ENCODE measurements around the gene SMYD2. TPM values are rescaled to one million over a fixed set of nuclear protein-coding genes. Genes with fewer than 3 reads are reported as not detected.

SMYD2 gene
- total RNA-seq, 1 experiment from 2014 or later: 25.8 TPM

DNA sequence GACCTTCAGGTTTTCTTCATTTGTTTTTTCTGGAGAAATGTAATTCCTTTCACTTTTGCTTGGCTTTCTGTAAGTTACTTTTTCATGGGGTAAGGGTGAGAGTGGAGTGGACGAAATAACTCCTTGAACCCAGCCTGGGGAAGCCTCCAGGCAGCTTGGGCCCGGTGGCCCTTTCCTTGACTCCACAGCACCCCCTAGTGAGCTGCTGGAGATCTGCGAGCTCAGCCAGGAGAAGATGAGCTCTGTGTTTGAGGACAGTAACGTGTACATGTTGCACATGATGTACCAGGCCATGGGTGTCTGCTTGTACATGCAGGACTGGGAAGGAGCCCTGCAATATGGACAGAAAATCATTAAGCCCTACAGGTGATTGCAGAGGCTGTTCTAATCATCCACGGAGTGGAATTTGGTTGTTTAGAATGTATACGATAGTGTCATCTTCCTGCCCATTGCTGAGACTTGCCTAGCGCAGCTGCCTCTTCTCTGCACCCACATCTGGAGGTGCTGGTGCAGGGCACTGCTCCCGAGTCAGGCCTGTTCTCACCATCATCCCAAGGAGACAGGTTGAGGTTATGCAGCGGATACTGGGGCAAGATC is 51.0 kb downstream of the SMYD2 start:
- DNase-seq (ENCODE audit: low spot score): peak; percentile 72
- BruUV-seq (replicated peaks): no TSS peak

DNA sequence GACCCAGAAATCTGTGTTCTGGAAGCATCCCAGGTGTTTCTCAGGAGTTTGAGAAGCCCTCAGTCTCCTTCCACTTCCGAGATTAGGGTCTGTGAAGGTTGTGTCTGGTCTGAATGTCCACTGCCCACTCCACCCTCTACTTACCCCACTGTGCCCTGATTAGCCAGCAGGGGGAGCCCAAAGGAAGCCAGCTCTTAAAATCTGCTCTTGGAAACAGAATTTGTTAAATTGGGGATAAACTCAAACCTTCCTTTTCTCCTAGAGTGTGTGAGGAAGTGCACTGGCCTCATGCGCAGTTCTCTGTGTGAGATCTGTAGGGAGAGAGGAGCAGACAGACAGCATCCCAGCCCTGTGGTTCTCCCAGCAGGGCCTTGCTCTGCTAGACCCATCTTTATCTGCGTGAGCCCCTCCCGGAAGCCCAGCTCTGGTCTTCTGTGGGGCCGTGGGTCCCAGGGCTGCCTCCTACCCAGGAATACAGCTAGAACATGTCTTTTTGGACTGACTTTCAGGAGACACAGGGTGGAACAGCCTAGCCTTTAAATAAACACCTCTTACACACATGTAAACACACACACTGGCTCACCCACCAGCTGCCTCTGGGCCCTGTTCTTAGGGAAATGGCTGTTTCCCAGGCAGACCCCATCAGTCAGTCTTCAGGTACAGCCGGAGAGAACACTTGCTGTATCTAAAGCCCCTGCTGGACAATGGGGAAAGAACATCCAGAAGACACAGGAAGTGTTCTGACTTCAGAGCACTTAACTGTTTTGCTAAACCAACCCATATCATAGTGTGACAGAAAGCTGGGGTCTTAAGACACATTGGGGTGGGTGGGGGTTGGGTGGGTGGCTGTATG is 52.2 kb downstream of the SMYD2 start:
- peak; percentile 73 for DNase-seq (ENCODE audit: low spot score)
- Histone ChIP-seq H3K27me3 (replicated peaks; ENCODE audit: insufficient read depth, low read depth, low read length, poor library complexity) (no peaks in the 10 kb centered on the region), H3K27ac (ENCODE audit: low read depth, low read length, poor library complexity, severe bottlenecking) (peak overlapping the region; percentile 44)

More for the DNA sequence above, 51.0 kb downstream of the SMYD2 start:
- intact Hi-C loops (cut with micrococcal nuclease; ENCODE audit: unreplicated experiment): loop anchor here (5.0 kb wide), 1 partner anchor 270 kb away; the partner anchor contains the start of gene CENPF
- ChIA-PET CTCF (interaction anchor here (0.5 to 3.3 kb wide), 19 partner anchors 10 to 317 kb away, joined by 3 to 62 read pairs (median 5); partner anchors contain the start of genes CENPF and PTPN14), POLR2A (ENCODE audit: low non-redundant PET) (interaction anchor here (0.5 kb wide), 1 partner anchor 71 kb away, joined by 4 read pairs; no protein-coding TSS in a partner anchor)
- Histone ChIP-seq H3K4me3 (ENCODE audit: low read depth, low read length, poor library complexity, severe bottlenecking) (no peak overlapping the region), H3K4me1 (ENCODE audit: insufficient read depth, low read length, poor library complexity, severe bottlenecking) (peaks cover 27% of the 10 kb centered on the region), H3K27me3 (replicated peaks; ENCODE audit: insufficient read depth, low read depth, low read length, poor library complexity) (no peaks in the 10 kb centered on the region), H3K36me3 (ENCODE audit: insufficient read depth, low read length, poor library complexity, severe bottlenecking) (peaks cover 4% of the 10 kb centered on the region), H3K9me3 (ENCODE audit: low read depth, low read length, poor library complexity, severe bottlenecking) (no peaks in the 10 kb centered on the region), H3K27ac (ENCODE audit: low read depth, low read length, poor library complexity, severe bottlenecking) (no peak overlapping the region)
- no peak for TF ChIP-seq EZH2 (IDR thresholded peaks at IDR 0.05; ENCODE audit: borderline replicate concordance, low read depth, low read length, poor library complexity, severe bottlenecking)
- TF ChIP-seq, protein P1, sequence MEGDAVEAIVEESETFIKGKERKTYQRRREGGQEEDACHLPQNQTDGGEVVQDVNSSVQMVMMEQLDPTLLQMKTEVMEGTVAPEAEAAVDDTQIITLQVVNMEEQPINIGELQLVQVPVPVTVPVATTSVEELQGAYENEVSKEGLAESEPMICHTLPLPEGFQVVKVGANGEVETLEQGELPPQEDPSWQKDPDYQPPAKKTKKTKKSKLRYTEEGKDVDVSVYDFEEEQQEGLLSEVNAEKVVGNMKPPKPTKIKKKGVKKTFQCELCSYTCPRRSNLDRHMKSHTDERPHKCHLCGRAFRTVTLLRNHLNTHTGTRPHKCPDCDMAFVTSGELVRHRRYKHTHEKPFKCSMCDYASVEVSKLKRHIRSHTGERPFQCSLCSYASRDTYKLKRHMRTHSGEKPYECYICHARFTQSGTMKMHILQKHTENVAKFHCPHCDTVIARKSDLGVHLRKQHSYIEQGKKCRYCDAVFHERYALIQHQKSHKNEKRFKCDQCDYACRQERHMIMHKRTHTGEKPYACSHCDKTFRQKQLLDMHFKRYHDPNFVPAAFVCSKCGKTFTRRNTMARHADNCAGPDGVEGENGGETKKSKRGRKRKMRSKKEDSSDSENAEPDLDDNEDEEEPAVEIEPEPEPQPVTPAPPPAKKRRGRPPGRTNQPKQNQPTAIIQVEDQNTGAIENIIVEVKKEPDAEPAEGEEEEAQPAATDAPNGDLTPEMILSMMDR (conservative IDR thresholded peaks at IDR 0.05; ENCODE audit: low read depth, low read length): peak; percentile 92

DNA sequence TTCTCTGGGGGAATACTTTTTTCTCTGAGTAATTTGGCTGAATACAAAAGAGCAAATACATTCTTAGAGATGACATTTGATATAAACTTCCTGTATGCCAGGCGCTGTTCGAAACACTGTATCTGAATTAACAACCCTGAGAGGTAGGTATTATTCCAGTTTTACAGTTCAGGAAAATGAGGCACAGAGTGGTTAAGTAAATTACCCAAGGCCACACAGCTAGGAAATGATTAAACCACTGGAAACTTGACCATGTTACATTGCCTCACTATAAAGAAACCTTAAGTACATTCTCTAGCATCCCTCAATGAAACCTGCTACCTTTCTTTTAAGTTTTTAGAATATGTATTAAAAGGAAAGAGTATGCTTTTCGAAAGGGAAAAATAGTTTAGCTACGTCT is 54.6 kb downstream of the SMYD2 start:
- Histone ChIP-seq H3K4me1 (ENCODE audit: insufficient read depth, low read length, poor library complexity, severe bottlenecking) (peaks cover 42% of the 10 kb centered on the region), H3K9me3 (ENCODE audit: low read depth, low read length, poor library complexity, severe bottlenecking) (no peaks in the 10 kb centered on the region), H3K36me3 (ENCODE audit: insufficient read depth, low read length, poor library complexity, severe bottlenecking) (peaks cover 4% of the 10 kb centered on the region), H3K27me3 (replicated peaks; ENCODE audit: insufficient read depth, low read depth, low read length, poor library complexity) (no peaks in the 10 kb centered on the region), H3K4me3 (ENCODE audit: low read depth, low read length, poor library complexity, severe bottlenecking) (no peak overlapping the region), H3K27ac (ENCODE audit: low read depth, low read length, poor library complexity, severe bottlenecking) (no peak overlapping the region)
- CTCF ChIA-PET: no interaction called here
- intact Hi-C loops (cut with micrococcal nuclease; ENCODE audit: unreplicated experiment): no loop called here
- no TSS peak for BruUV-seq (replicated peaks)
- DNase-seq (ENCODE audit: low spot score): peak; percentile 58
- TF ChIP-seq, protein P1 (conservative IDR thresholded peaks at IDR 0.05; ENCODE audit: low read depth, low read length): no peak
- TF ChIP-seq EZH2 (IDR thresholded peaks at IDR 0.05; ENCODE audit: borderline replicate concordance, low read depth, low read length, poor library complexity, severe bottlenecking): no peak
- POLR2A ChIA-PET (ENCODE audit: low non-redundant PET): no interaction called here

More for the DNA sequence above, 52.2 kb downstream of the SMYD2 start:
- Histone ChIP-seq H3K4me3 (ENCODE audit: low read depth, low read length, poor library complexity, severe bottlenecking) (no peak overlapping the region), H3K9me3 (ENCODE audit: low read depth, low read length, poor library complexity, severe bottlenecking) (no peaks in the 10 kb centered on the region), H3K4me1 (ENCODE audit: insufficient read depth, low read length, poor library complexity, severe bottlenecking) (peaks cover 38% of the 10 kb centered on the region), H3K36me3 (ENCODE audit: insufficient read depth, low read length, poor library complexity, severe bottlenecking) (peaks cover 4% of the 10 kb centered on the region)
- BruUV-seq (replicated peaks): no TSS peak
- POLR2A ChIA-PET (ENCODE audit: low non-redundant PET): no interaction called here
- intact Hi-C loops (cut with micrococcal nuclease; ENCODE audit: unreplicated experiment): loop anchor here (1.0 to 5.0 kb wide), 3 partner anchors 252 to 304 kb away; partner anchors contain the start of gene CENPF
- TF ChIP-seq, protein P1 (conservative IDR thresholded peaks at IDR 0.05; ENCODE audit: low read depth, low read length): peak; percentile 94
- TF ChIP-seq EZH2 (IDR thresholded peaks at IDR 0.05; ENCODE audit: borderline replicate concordance, low read depth, low read length, poor library complexity, severe bottlenecking): no peak
- CTCF ChIA-PET: interaction anchor here (0.6 to 3.3 kb wide), 14 partner anchors 15 to 328 kb away, joined by 3 to 62 read pairs (median 5); partner anchors contain the start of genes CENPF and PTPN14

All from A673 (cell line).